Neural cell (in vitro differentiated cells): Measurements from ENCODE around the gene DYNC1LI2.

ENCODE experiments used
- EP300 ChIP-seq: fragments of 450-650 bp; conservative IDR thresholded peaks from 2 replicates; pipeline ENCODE4 v1.6.1; 2014; ENCODE audit warnings: antibody characterized with exemption, mild to moderate bottlenecking, moderate library complexity; ENCODE audit not compliant: poor library complexity, severe bottlenecking
- EZH2 ChIP-seq: fragments of 200-600, 300-800 bp; shearing (Covaris generic), sonication (generic); IDR thresholded peaks from 2 replicates; pipeline ENCODE4 v1.6.1; 2014; ENCODE audit warnings: antibody characterized with exemption, low read length, borderline replicate concordance, mild to moderate bottlenecking; ENCODE audit not compliant: insufficient read depth, poor library complexity, severe bottlenecking
- POLR2AphosphoS5 ChIP-seq: IDR thresholded peaks from 2 replicates; pipeline ENCODE4 v1.6.1; 2012
- RAD21 ChIP-seq: fragments of 450-650 bp; conservative IDR thresholded peaks from 2 replicates; pipeline ENCODE4 v1.6.1; 2014; ENCODE audit warnings: antibody characterized with exemption, mild to moderate bottlenecking, moderate library complexity
- SMC3 ChIP-seq: fragments of 450-650 bp; conservative IDR thresholded peaks from 2 replicates; pipeline ENCODE4 v1.6.1; 2014; ENCODE audit warnings: antibody characterized with exemption, mild to moderate bottlenecking, moderate library complexity; ENCODE audit not compliant: poor library complexity
- TAF1 ChIP-seq: IDR thresholded peaks from 2 replicates; pipeline ENCODE4 v1.6.1; 2012; ENCODE audit warnings: low read depth
- TF ChIP-seq, protein P1 (sequence below): fragments of 450-650 bp; IDR thresholded peaks from 2 replicates; pipeline ENCODE4 v1.5.1; 2014; ENCODE audit warnings: antibody characterized with exemption, mild to moderate bottlenecking, moderate library complexity; ENCODE audit not compliant: poor library complexity, severe bottlenecking
- TF ChIP-seq, protein P2 (sequence below): IDR thresholded peaks from 2 replicates; pipeline ENCODE4 v1.6.1; 2012; ENCODE audit warnings: borderline replicate concordance

DNA sequence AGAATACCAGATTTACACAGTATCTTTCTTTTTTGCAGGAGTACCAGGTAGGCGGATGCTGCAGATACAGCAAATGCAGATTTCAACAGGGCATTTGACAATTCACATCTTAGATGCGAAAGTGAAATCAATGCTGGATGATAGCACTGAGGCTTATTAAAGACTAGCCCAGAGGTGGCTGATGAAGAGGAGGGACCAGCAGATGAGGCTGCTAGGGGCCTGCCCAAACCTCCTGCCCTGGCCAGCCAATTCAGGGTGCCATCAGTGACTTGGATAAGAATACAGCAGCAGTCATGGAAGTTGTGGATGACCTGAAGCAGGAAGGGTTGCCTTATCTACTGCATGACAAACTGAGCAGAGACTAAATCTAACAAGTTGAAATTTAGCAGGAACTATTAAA lies 1.5 kb upstream of the DYNC1LI2 start:
- TF ChIP-seq POLR2AphosphoS5 (no peak), TAF1 (no peak), RAD21 (no peak), EZH2 (no peak), EP300 (no peak), SMC3 (no peak)
- TF ChIP-seq, protein P1, sequence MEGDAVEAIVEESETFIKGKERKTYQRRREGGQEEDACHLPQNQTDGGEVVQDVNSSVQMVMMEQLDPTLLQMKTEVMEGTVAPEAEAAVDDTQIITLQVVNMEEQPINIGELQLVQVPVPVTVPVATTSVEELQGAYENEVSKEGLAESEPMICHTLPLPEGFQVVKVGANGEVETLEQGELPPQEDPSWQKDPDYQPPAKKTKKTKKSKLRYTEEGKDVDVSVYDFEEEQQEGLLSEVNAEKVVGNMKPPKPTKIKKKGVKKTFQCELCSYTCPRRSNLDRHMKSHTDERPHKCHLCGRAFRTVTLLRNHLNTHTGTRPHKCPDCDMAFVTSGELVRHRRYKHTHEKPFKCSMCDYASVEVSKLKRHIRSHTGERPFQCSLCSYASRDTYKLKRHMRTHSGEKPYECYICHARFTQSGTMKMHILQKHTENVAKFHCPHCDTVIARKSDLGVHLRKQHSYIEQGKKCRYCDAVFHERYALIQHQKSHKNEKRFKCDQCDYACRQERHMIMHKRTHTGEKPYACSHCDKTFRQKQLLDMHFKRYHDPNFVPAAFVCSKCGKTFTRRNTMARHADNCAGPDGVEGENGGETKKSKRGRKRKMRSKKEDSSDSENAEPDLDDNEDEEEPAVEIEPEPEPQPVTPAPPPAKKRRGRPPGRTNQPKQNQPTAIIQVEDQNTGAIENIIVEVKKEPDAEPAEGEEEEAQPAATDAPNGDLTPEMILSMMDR, result no peak
- TF ChIP-seq, protein P2, sequence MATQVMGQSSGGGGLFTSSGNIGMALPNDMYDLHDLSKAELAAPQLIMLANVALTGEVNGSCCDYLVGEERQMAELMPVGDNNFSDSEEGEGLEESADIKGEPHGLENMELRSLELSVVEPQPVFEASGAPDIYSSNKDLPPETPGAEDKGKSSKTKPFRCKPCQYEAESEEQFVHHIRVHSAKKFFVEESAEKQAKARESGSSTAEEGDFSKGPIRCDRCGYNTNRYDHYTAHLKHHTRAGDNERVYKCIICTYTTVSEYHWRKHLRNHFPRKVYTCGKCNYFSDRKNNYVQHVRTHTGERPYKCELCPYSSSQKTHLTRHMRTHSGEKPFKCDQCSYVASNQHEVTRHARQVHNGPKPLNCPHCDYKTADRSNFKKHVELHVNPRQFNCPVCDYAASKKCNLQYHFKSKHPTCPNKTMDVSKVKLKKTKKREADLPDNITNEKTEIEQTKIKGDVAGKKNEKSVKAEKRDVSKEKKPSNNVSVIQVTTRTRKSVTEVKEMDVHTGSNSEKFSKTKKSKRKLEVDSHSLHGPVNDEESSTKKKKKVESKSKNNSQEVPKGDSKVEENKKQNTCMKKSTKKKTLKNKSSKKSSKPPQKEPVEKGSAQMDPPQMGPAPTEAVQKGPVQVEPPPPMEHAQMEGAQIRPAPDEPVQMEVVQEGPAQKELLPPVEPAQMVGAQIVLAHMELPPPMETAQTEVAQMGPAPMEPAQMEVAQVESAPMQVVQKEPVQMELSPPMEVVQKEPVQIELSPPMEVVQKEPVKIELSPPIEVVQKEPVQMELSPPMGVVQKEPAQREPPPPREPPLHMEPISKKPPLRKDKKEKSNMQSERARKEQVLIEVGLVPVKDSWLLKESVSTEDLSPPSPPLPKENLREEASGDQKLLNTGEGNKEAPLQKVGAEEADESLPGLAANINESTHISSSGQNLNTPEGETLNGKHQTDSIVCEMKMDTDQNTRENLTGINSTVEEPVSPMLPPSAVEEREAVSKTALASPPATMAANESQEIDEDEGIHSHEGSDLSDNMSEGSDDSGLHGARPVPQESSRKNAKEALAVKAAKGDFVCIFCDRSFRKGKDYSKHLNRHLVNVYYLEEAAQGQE, result no peak
